Eye (tissue), 1 donor: Measurements from ENCODE around the gene MYO16.
A peak's percentile ranks its signal among the peaks of the same experiment; 100 is the strongest.

Experiments
- DNase-seq: peaks from one replicate; pipeline ENCODE4 v3.0.0-alpha.2; 2015

Gene MYO16

DNA sequence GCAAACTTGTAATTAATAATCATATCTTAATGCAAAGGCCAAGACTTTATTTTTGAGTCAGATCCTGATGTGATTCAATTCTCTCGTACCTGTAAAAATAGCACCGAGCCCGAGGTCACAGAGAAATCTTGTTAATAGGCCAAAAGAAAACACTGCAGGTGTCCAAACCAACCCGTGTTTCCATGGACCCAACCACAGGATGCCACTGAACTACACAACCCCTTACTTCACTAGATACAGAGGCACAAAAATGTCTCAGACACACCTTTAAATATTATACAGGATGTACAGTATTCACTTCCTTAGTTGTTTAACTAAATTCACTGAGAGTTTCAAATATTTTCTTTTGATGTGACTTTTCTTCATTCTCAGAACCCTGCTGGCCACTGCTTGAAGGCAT lies 530.9 kb downstream of the MYO16 start:
- no peak for DNase-seq

DNA sequence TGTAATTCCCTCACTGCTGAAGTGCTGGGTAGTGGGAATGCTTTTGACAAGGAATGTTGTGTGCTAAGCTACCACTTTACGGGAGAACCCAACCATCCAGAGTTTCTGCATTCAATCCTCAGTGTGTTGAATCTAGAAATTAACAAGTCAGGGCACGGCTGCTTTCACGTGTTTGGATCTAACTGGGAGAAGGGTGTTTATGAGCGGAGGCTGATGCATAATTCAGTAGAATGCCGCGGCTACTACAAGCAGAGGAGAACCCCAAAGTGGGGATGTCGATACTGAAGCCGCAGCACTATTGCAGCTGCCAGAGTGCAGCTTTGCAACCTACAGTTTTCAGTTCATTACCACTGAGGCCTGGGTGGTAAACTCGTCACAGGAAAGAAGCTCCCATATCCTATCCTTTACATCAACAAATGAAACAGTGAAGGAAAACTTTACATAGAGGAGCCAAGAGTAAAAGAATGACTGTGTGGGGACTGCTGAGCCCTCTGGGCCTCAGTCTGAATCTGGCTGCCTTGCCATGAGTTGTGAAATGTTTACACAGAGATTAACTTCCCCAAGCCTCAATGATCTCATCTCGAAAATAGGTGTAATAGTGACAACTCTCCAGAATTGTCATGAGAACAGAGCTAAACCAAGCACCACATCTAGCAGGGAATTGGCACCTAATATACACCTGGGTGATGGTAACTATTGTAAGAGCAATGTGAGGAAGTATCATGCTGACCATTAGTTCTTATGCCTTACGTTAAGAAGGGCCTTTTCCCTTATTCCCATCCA lies 531.7 kb downstream of the MYO16 start:
- no peak for DNase-seq

DNA sequence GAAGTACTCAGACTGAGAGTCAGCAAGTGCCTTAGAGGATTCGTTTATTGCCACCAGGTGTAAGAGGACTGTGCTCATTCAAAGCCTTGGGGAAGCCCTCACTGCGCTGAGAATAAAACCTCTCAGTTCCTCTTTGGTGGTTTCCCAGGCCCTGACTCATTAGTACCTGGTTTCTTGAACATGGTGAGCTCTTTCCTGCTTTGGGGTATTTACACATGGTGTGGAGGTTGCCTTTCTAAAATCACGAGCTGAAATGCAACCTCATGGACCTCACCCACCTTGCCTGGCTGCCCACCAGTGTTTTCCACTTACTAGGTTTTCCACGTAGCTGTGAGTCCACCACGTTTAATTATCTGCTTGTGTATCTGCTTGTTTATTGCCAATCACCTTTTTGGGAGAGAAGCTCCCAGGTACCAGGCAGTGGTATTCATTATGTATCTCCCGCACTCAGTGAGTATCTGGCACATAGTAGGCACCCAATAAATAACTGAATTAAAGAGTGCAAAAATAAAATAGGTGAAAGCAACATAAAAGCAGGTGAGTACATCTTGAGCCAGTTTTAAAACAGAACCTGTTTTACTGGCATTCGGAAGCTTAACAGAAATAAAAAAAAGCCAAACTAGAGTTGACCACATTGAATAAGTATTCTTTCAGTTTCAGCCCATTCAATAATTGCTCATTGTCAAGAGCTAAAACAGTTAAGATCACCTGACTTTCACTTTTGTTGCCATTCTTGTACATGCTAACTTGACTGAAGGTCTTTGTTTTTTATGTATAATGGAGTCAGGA lies 533.0 kb downstream of the MYO16 start:
- DNase-seq, result no peak

DNA sequence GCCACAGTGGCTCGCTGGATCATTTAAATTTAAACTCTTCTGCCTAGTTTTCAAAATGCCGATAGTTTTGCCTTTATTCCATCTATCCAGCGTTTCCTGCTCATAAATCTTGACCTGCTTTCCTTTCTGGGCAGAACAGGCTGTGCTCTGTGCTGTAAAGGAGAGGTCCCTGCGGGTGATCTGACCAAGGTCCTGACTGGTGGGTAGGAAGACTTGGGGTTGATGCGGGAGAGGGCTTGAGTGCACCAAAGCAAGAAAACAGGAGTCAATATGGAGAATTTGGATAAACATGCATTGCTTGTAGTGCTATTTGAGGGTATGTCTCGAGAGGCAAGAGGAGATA lies 533.6 kb downstream of the MYO16 start:
- no peak for DNase-seq

DNA sequence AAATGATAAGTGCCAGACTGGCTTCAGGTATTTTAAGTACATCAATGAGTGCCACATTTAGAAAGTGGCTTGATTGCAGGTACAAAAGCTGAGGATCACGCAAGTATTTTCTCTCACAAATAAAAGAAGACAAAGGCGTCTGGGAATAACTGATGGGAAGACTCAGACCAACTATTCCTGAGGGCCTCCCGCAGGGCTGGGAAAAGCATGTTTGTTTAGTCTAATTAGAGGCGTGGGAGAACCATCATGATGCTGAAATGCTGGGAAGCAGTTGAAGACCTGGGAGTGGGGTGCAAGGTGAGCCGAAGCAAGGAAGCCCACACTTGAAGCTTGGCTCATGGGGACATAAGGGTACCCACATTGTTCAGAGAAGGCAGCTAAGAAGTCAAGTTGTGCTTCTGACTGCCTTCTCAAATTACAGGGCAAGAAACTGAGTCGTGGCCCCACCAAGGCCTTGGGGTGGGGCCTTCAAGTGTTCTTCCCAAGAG lies 536.0 kb downstream of the MYO16 start:
- no peak for DNase-seq

DNA sequence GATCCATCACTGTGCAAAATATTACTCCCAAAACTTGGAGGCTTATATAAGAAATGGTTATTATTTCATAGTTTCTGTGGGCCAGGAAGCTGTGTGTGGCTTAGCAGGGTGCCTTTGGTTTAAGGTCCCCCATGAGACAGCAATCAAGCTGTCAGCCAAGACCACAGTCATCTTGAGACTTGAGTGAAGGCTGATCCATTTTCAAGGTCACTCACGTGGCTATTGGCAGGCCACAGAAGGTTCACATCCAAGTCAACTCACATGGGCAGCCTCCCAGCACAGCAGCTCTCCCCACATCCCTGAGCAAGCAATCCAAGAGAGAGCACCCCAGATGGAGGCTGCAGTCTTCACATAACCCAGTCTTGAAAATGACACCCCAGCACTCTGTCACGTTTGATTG lies 537.4 kb downstream of the MYO16 start:
- no peak for DNase-seq

DNA sequence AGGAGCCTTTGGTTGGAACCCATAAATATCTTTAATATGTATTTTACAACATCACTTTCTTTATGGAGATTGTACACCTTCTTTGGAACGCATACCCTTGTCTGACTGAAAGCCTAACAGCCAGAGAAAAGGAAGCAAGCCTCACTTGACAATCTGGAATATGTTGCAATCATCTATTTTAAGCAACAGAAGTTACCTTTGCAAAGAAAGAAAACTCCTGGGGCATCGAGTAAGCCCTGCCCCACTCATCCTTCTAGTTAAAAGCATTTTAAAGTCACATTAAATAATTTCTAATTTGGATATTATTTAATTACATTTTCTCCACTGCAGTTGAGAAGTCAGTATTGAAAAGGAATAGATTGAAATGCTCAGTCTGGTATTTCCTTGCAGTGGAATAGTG lies 542.7 kb downstream of the MYO16 start:
- DNase-seq, result no peak

DNA sequence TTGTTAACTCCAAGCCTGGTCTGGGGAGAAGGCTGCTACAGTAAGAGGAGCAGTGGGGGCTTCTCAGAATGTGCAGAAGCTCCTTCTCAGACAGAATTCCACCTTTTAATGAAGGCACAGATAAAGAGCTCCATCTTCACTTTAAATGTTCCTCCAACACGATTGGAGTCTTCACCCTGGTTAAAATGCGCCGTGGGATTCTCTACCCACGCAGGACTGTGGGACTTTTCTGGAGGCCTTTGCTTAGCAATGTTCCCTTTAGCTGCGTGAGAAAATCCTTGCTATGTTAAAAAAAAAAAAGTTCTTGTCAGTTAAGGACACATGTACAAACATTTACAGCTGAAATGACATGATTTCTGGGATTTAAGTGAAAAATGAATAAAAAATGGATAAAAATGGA lies 546.3 kb downstream of the MYO16 start:
- no peak for DNase-seq

DNA sequence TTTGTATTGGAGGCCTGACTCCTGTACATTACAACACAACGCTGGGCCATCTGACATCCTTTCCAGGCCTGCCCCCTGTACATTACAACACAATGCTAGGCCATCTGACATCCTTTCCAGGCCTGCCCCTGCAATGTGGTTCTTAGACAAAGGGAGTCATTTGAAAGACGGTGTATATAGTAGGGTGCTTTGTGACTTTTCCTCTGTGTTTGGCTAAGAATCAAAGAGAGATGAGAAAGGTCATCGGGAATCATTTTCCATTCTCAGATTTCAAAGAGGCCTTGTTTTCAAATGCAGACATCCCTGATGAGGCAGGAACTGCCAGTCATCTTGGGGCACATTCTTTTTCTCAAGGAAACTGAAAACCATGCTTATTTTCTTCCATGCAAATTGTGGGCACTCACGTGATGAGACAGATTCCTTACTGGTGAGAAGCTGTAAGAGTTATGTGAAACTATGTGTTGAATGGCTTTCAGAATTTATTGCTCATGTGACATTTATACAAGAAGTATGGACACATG lies 551.6 kb downstream of the MYO16 start:
- peak; percentile 28 for DNase-seq

DNA sequence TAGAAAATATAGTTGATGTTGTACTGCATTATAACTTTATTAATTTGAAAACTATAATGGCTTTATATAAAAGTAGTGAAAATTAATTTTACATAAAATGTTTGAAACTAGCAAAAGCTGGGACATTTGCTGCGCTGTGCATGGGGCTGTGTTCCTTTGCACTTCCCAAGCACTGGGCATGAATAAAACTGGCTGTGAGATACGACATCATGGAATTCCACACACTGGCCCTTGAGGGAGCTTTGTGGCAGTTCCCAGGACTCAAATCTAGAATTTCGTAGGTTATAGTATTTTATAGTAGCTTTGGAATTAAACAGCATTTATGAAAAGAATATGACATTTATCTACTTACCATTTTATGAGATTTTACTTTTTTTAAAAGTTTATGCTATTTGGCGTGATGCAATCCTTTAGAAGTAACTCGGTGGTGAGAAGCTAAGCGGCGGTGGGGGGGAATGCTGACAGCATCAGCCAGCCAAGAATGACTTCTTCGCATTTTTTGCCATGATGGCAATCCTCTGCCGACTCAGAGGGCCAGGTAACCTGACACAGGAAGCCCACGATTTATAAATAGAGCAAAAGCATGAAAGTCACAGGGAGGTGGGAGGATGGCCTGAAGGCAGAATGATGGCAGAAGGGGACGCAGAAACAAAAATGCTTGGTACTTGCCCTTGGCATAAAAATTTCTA lies 553.5 kb downstream of the MYO16 start:
- DNase-seq, result no peak

DNA sequence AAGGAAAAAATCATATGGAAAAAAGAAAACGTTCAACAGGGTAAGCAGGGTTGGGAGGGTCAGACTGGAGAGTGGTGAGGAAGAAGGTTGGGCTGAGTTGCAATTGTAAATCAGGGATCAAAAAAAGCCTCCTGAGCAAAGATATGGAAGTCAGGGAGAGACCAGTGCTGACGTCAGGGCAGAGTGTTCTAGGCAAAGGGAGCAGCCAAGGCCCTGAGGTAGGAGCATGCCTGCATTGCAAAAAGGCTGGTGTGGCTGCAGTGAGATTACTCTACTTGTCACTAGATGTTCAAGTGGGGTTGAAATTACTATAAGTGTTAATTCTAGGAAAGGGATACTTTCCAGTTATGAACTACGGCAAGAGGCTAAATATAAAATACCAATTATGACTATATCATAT lies 562.0 kb downstream of the MYO16 start:
- DNase-seq, result no peak

DNA sequence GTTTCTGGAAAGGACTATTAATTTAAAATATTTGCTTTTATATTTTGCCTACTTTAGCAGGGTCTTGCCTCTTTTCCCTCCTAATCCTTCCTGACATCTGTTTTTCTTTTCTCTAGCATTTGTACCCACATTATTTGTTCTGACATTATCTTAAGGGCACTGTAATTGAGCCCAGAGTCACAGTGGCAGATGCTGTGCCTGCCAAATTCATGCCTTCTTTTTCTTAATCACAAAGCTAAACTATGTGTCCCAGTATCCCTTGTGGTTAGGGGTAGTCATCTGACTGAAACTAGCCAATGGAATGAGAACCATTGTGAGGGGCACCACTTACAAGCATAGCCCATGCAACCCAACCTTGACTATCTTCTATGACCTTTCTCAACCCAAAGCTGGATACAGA lies 562.9 kb downstream of the MYO16 start:
- no peak for DNase-seq

DNA sequence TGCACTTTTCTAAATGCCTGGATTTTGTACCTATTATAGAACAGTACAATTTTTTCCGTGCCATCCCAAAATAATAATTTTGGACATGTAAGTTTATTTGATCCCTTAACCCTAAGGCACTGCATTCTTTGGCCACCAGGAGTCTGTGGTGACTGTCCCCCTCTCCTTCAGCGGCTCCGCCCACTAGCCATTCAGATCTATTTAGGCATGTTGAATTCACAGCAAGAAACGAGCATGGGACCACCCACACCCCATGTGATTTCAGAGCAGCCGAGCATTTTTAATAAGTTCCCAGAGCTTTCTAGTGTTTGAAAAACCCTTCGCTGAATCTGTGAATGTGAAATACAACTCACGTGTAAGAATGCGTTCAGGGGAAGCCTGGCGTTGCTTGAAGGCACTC lies 567.5 kb downstream of the MYO16 start:
- DNase-seq, result peak; percentile 27

DNA sequence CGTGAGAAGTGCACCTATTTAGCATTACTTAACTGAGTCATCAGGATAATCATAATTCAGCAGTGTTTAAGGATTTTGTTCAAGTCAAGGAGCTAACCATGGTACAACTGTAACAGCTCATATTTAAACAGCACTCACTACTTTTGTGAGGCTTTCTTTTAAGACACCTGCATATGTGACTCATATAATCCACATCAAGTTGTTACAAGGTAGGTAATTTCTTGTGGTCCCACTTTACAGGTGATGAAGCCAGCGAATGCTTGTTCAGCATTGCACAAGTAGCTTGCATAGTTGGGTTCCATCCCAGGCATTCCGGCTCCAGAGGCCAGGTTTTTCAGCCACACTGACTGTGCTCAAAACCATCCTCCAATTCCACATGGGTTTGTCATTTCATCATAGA lies 569.2 kb downstream of the MYO16 start:
- no peak for DNase-seq

DNA sequence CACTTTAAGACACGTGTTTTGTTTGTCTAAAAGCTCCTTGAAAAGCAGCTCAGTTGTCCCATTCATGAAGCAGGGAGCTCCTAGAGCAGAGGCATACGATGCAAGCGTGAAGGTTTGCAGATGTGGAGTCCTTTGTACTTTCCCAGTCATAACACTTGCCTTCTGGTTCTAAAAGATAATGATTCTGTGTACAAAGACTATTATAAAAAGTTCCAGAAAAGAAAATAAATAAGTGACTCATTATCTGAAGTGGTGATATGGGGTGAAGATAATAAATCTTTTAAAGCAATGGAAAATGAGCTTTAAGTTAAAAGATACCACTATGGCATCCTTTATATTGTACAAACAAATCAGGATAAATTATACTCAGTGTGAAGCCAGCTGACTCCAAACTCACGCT lies 569.9 kb downstream of the MYO16 start:
- DNase-seq, result no peak

DNA sequence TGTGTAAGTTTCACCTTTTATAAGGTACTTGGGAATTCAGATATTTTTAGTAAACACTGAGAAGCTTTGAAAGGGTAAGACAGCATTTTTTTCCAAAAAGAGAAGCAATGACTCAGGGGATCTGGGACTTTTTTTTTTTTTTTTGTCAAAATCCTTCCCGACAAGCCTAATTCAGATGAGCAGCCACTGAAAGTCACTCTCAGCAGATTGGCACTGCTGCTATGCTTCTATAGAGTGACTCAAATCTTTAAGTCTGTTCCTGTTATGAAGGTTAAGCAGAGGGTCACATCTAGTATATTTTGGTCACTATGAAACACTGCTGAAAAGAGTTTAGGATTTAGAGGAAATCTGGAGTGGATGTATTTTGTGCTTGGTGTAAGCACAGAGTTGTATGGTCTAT lies 571.1 kb downstream of the MYO16 start:
- no peak for DNase-seq

DNA sequence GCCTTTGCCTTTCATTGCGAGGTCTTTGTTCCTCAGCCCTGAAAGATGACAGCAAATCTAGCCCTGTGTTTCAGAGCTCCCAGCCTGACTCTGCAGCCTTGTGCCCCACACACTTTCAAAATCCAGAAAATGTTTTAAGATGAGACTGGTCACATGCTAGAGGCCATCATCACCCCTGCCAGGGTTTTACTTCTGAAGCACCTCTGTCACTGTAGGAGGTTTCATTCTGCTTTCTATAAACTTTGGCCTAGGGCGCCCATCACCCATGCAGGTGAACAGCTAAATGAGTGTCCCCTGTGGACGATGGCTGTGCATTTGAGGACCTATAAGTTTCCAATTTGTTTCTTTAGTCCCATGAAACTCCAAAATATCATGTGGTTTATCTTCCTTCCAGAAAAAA lies 574.2 kb downstream of the MYO16 start:
- DNase-seq, result no peak

DNA sequence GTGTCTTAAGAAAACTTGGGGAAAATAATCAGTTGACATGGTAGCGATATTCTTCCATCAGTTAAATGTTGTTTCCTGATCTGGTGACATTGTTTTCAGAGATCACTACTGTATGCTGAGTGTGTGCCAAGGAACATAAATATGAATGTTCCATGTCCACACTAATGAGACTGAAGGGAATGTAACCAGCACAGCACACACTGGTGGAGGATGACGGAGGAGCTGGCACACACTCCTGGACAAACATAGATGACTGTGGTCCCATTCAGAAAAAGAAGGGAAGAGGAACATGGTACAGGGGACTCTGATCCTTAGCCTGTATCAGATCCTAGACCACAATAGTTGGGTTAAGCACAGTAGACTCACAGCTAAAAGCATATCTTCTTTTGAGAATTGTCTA lies 574.8 kb downstream of the MYO16 start:
- peak; percentile 11 for DNase-seq

DNA sequence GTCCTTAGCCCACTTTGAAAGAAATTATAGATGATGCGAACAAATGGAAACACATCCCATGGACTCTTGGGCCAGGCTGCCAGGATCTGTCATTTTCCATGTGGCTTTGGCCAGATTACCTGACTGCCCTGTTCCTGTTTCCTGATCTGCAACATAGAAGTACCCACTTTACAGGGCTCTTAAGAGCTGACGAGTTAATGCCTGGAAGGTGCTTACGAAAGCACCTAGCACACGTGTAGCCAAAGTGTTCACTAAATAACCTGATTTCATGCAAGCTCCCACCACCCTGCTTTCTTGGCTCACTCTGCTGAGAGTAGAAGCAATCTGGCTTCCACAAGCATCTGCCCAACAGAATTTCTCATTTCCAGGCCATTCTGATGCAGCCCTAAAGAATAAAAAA lies 575.2 kb downstream of the MYO16 start:
- DNase-seq, result no peak

DNA sequence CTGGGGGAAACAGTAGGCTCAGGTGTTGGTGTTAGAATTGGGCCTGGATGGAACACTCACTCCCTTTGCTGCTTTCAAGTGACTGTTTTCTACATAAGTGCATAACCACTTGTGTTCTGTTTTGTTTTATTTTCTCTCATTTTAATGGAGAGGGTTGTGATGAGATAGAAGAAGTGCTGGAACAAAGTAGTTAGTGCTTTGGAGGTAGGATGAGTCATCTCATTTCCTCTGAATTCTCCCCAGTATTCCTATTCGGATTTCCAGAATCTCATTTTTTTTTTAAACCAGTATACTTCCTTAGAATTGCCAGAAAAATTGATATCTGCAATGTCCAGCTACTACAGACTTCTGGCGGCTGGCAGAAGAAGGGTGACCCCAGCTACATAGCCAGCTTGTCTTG lies 575.9 kb downstream of the MYO16 start:
- DNase-seq, result no peak

DNA sequence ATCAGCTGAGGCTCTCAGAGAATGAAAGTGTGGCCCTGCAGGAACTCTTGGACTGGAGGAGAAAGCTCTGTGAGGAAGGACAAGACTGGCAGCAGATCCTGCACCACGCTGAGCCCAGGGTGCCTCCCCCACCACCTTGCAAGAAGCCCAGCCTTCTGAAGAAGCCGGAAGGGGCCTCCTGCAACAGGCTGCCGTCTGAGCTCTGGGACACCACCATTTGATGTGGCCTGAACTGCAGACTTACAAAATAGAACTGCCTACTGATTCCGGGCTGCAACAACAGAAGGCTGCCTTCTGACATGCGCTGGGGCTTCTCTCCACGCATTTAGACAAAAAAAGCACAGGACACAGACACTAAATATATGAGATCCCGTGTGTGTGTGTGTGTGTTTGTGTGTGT lies 577.2 kb downstream of the MYO16 start:
- no peak for DNase-seq

DNA sequence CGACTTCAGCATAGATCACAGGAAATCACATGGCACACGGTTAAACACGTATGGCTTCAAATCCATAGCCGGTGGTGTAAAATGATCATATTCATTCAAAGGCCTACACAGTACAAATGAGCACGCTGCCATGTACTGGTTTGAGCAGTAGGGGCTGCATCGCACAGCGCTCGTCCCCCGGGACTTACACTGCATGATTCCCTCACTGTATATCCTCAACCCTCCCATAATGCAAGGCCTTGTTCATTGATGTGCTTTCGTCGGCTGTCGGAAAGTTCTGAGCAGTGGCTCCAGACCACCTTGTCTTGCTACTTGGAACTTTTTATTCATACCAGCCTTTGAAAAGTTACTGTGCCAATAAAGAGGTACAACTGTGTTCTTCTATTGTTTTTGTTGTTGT lies 578.2 kb downstream of the MYO16 start:
- no peak for DNase-seq

DNA sequence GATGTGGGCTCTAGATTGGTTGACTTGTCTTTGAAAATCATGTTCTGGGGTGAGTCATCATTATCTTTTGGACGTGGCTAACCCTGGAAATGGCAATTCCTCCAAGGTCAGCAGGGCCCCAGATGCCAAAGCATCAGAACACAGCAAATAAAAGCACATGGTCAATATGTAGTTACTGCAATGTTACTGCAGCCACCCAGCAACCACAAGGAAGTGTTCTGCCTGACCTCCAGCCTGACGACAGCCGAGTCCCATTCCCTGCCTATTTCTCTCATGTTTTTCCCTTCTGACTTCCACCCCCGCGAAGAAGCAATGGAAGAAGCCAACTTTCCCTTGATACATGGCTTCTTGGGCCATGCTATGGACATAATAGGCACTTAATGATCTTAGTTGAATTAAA lies 579.1 kb downstream of the MYO16 start:
- DNase-seq, result no peak

DNA sequence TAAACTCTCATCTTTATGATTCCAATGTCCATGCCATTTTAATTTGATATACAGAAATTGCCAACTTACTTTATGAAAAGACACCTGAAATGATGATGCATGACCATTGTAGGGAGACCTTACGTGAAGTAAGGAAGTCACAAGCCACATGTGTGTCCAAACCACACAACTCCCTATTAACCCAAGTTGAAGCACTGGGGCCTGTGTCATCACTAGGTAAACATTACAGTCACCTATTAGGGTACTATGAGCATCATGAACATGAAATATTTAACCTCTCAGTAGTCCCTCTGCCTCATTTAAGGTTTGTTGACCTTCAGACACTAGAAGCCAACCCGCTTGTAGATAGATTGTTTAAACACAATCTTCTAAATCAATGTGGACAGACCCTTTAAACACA lies 580.1 kb downstream of the MYO16 start:
- DNase-seq, result no peak
